Adrenal gland (tissue), 5 donors: ENCODE measurements around the gene DNMBP.

Source experiments
- POLR2A ChIP-seq, 2 donors: fragments of 450-650 bp; IDR thresholded peaks; one replicate each; pipeline ENCODE4 v1.6.1; 2017; ENCODE audit warnings: antibody characterized with exemption in 2 of 2, mild to moderate bottlenecking in 2 of 2, moderate library complexity in 1 of 2
- TF ChIP-seq, protein P1 (sequence below), 6 experiments: fragments of 450-650 bp in 4 of 6; fragments of 200-600 bp in 2 of 6; sonication (generic) in 1 of 6; IDR thresholded peaks; 1 replicate in 5 of 6; 2 replicates in 1 of 6; pipeline versions ENCODE4 v1.5.1 to v1.8.0; 2016 to 2021; ENCODE audit warnings: antibody characterized with exemption in 6 of 6, mild to moderate bottlenecking in 2 of 6, moderate library complexity in 1 of 6
- donor health status: DM: no; HTN: no; CAD: no.

DNA sequence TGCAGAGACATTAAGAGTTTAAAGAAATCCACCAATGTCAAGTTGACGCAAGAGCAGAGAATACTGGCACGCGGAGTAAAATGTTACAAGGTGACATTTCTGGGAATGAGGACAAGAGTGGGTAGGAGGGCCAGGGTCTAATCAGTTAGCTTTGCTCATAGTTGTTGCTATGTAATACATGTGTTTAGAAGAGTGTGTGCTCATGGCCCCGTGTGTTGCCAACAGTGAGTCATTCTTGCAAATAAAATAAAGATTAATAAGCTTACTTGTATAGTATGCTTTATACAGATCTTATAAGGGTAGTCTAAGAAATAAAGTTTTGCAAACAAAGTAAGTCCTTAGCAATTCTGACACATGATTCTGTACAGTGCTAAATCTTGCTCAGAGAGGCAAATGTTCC is 64.5 kb downstream of the DNMBP start:
- TF ChIP-seq POLR2A (IDR thresholded peaks at IDR 0.05), result no peak
- TF ChIP-seq, protein P1, sequence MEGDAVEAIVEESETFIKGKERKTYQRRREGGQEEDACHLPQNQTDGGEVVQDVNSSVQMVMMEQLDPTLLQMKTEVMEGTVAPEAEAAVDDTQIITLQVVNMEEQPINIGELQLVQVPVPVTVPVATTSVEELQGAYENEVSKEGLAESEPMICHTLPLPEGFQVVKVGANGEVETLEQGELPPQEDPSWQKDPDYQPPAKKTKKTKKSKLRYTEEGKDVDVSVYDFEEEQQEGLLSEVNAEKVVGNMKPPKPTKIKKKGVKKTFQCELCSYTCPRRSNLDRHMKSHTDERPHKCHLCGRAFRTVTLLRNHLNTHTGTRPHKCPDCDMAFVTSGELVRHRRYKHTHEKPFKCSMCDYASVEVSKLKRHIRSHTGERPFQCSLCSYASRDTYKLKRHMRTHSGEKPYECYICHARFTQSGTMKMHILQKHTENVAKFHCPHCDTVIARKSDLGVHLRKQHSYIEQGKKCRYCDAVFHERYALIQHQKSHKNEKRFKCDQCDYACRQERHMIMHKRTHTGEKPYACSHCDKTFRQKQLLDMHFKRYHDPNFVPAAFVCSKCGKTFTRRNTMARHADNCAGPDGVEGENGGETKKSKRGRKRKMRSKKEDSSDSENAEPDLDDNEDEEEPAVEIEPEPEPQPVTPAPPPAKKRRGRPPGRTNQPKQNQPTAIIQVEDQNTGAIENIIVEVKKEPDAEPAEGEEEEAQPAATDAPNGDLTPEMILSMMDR (IDR thresholded peaks at IDR 0.05), result no peak
